SJCRH30 (cell line): ENCODE measurements around the gene EPHB2. TPM values are rescaled to one million over a fixed set of nuclear protein-coding genes. Genes with fewer than 3 reads are reported as not detected.

Experiments used
- DNase-seq, 2 experiments: peaks; one replicate each; pipeline ENCODE4 v3.0.0-alpha.2; 2015 to 2020
- H3K27ac ChIP-seq: fragments of 250-450 bp; sonication (Bioruptor Pico); 2 replicates; pipeline ENCODE4 v1.5.1; 2020; ENCODE audit warnings: mild to moderate bottlenecking, moderate library complexity
- H3K27me3 ChIP-seq: fragments of 250-450 bp; sonication (Bioruptor Pico); 2 replicates; pipeline ENCODE4 v1.5.1; 2020; ENCODE audit warnings: mild to moderate bottlenecking, moderate library complexity
- H3K36me3 ChIP-seq: fragments of 250-450 bp; sonication (Bioruptor Pico); 2 replicates; pipeline ENCODE4 v1.5.1; 2020; ENCODE audit warnings: mild to moderate bottlenecking, moderate library complexity
- H3K4me1 ChIP-seq: fragments of 250-450 bp; sonication (Bioruptor Pico); 2 replicates; pipeline ENCODE4 v1.5.1; 2020; ENCODE audit warnings: mild to moderate bottlenecking, moderate library complexity
- H3K4me3 ChIP-seq: fragments of 250-450 bp; sonication (Bioruptor Pico); 2 replicates; pipeline ENCODE4 v1.5.1; 2020; ENCODE audit warnings: mild to moderate bottlenecking, moderate library complexity
- H3K9me3 ChIP-seq: fragments of 250-450 bp; sonication (Bioruptor Pico); replicated peaks from 2 replicates; pipeline ENCODE4 v1.5.1; 2020; ENCODE audit warnings: mild to moderate bottlenecking, moderate library complexity
- total RNA-seq: library from RNA; depleted of rRNA; stranded (reverse); fragments of >200 nt; shearing (Covaris generic); gene quantifications from 2 replicates; pipeline ENCODE4 v1.2.3, GENCODE V29; 2014

The EPHB2 gene
- total RNA-seq, 1 experiment from 2014 or later, result 32.4 TPM

GRCh38 chr1:22918644-22919043, 208.0 kb downstream of the EPHB2 start:
- Histone ChIP-seq H3K4me3 (no peak overlapping the region), H3K4me1 (peaks cover 30% of the 10 kb centered on the region), H3K27ac (no peak overlapping the region), H3K27me3 (no peaks in the 10 kb centered on the region), H3K9me3 (no peaks in the 10 kb centered on the region), H3K36me3 (no peaks in the 10 kb centered on the region)
- no peak for DNase-seq

GRCh38 chr1:22919341-22920025, 208.8 kb downstream of the EPHB2 start:
- Histone ChIP-seq H3K4me1 (peaks cover 30% of the 10 kb centered on the region), H3K27me3 (no peaks in the 10 kb centered on the region), H3K9me3 (no peaks in the 10 kb centered on the region), H3K27ac (no peak overlapping the region), H3K4me3 (no peak overlapping the region), H3K36me3 (no peaks in the 10 kb centered on the region)
- DNase-seq, result no peak

- peaks cover 23% of the 10 kb centered on the region for H3K4me1 ChIP-seq
- H3K36me3 ChIP-seq, result no peaks in the 10 kb centered on the region
- no peak overlapping the region for H3K27ac ChIP-seq
- DNase-seq, result no peak
- no peak overlapping the region for H3K4me3 ChIP-seq
- H3K27me3 ChIP-seq, result no peaks in the 10 kb centered on the region
- H3K9me3 ChIP-seq, result no peaks in the 10 kb centered on the region
Measured at GRCh38 chr1:22920026-22920733, 209.5 kb downstream of the EPHB2 start.

- H3K4me1 ChIP-seq, result peaks cover 16% of the 10 kb centered on the region
- no peak overlapping the region for H3K27ac ChIP-seq
- H3K9me3 ChIP-seq, result no peaks in the 10 kb centered on the region
- no peaks in the 10 kb centered on the region for H3K27me3 ChIP-seq
- H3K4me3 ChIP-seq, result no peak overlapping the region
- DNase-seq, result no peak
- H3K36me3 ChIP-seq, result no peaks in the 10 kb centered on the region
Measured at GRCh38 chr1:22920734-22921451, 210.3 kb downstream of the EPHB2 start.

GRCh38 chr1:22921452-22922126, 210.9 kb downstream of the EPHB2 start:
- DNase-seq, result no peak
- H3K4me1 ChIP-seq, result peaks cover 12% of the 10 kb centered on the region
- no peaks in the 10 kb centered on the region for H3K36me3 ChIP-seq
- no peaks in the 10 kb centered on the region for H3K27me3 ChIP-seq
- no peaks in the 10 kb centered on the region for H3K9me3 ChIP-seq
- H3K27ac ChIP-seq, result no peak overlapping the region
- H3K4me3 ChIP-seq, result no peak overlapping the region

- Histone ChIP-seq H3K4me3 (no peak overlapping the region), H3K27me3 (peaks cover 3% of the 10 kb centered on the region; the same call in 1 of the 2 replicates), H3K4me1 (0 out of 2 replicates have a peak, but pooled peaks cover 1% of the 10 kb centered on the region), H3K36me3 (no peaks in the 10 kb centered on the region), H3K9me3 (no peaks in the 10 kb centered on the region), H3K27ac (no peak overlapping the region)
- no peak for DNase-seq
Measured at GRCh38 chr1:22922640-22923039, 212.0 kb downstream of the EPHB2 start.

- no peak overlapping the region for H3K4me3 ChIP-seq
- H3K36me3 ChIP-seq, result no peaks in the 10 kb centered on the region
- no peaks in the 10 kb centered on the region for H3K4me1 ChIP-seq
- H3K9me3 ChIP-seq, result no peaks in the 10 kb centered on the region
- peaks cover 3% of the 10 kb centered on the region; the same call in 1 of the 2 replicates for H3K27me3 ChIP-seq
- no peak overlapping the region for H3K27ac ChIP-seq
- DNase-seq, result no peak
Measured at GRCh38 chr1:22925111-22925510, 214.5 kb downstream of the EPHB2 start.

GRCh38 chr1:22930240-22930912, 219.7 kb downstream of the EPHB2 start:
- H3K36me3 ChIP-seq, result no peaks in the 10 kb centered on the region
- no peak overlapping the region for H3K4me3 ChIP-seq
- no peaks in the 10 kb centered on the region for H3K9me3 ChIP-seq
- H3K4me1 ChIP-seq, result peaks cover 11% of the 10 kb centered on the region
- H3K27me3 ChIP-seq, result peaks cover 3% of the 10 kb centered on the region; the same call in 1 of the 2 replicates
- DNase-seq, result peak; percentile 81 to 90
- H3K27ac ChIP-seq, result no peak overlapping the region

GRCh38 chr1:22932803-22933470, 222.3 kb downstream of the EPHB2 start:
- no peaks in the 10 kb centered on the region for H3K27me3 ChIP-seq
- no peaks in the 10 kb centered on the region; the same call in 1 of the 2 replicates for H3K9me3 ChIP-seq
- H3K4me3 ChIP-seq, result no peak overlapping the region
- no peaks in the 10 kb centered on the region for H3K36me3 ChIP-seq
- H3K4me1 ChIP-seq, result peaks cover 11% of the 10 kb centered on the region
- DNase-seq, result peak in 1 of 2 experiments; percentile 58
- H3K27ac ChIP-seq, result no peak overlapping the region

- no peaks in the 10 kb centered on the region for H3K36me3 ChIP-seq
- H3K4me1 ChIP-seq, result peaks cover 11% of the 10 kb centered on the region
- no peaks in the 10 kb centered on the region for H3K27me3 ChIP-seq
- peaks cover 8% of the 10 kb centered on the region for H3K9me3 ChIP-seq
- no peak overlapping the region for H3K27ac ChIP-seq
- H3K4me3 ChIP-seq, result no peak overlapping the region
- DNase-seq, result no peak
Measured at GRCh38 chr1:22935433-22935832, 224.8 kb downstream of the EPHB2 start.

- H3K4me1 ChIP-seq, result peaks cover 11% of the 10 kb centered on the region
- peaks cover 14% of the 10 kb centered on the region for H3K9me3 ChIP-seq
- no peak overlapping the region for H3K27ac ChIP-seq
- no peak overlapping the region for H3K4me3 ChIP-seq
- H3K27me3 ChIP-seq, result no peaks in the 10 kb centered on the region
- no peak for DNase-seq
- H3K36me3 ChIP-seq, result no peaks in the 10 kb centered on the region
Measured at GRCh38 chr1:22936681-22937080, 226.0 kb downstream of the EPHB2 start.

- H3K27me3 ChIP-seq, result peaks cover 18% of the 10 kb centered on the region; the same call in 1 of the 2 replicates
- peaks cover 15% of the 10 kb centered on the region for H3K9me3 ChIP-seq
- no peaks in the 10 kb centered on the region for H3K36me3 ChIP-seq
- H3K4me1 ChIP-seq, result no peaks in the 10 kb centered on the region
- DNase-seq, result no peak
- no peak overlapping the region for H3K27ac ChIP-seq
- H3K4me3 ChIP-seq, result no peak overlapping the region
Measured at GRCh38 chr1:22941257-22941656, 230.6 kb downstream of the EPHB2 start.

GRCh38 chr1:22944346-22945055, 233.9 kb downstream of the EPHB2 start:
- peaks cover 18% of the 10 kb centered on the region; the same call in 1 of the 2 replicates for H3K27me3 ChIP-seq
- DNase-seq, result no peak
- peaks cover 10% of the 10 kb centered on the region for H3K9me3 ChIP-seq
- H3K27ac ChIP-seq, result no peak overlapping the region
- no peaks in the 10 kb centered on the region for H3K36me3 ChIP-seq
- no peaks in the 10 kb centered on the region for H3K4me1 ChIP-seq
- no peak overlapping the region for H3K4me3 ChIP-seq
